Trophoblast cell (in vitro differentiated cells and primary cell): Measurements from ENCODE around the gene TMEM185B.

Experiments
- DNase-seq, 2 donors: peaks; one replicate each; pipeline ENCODE4 v3.0.0-alpha.2; 2016
- H2AFZ ChIP-seq: 2 replicates; pipeline ENCODE4 v1.6.1; 2013; ENCODE audit warnings: low read length, moderate library complexity, mild to moderate bottlenecking; ENCODE audit not compliant: insufficient read depth, poor library complexity
- H2AK5ac ChIP-seq: 2 replicates; pipeline ENCODE4 v1.6.1; 2013; ENCODE audit warnings: mild to moderate bottlenecking, low read length
- H2BK120ac ChIP-seq: 2 replicates; pipeline ENCODE4 v1.6.1; 2013; ENCODE audit warnings: low read length, mild to moderate bottlenecking, moderate library complexity; ENCODE audit not compliant: insufficient read depth, poor library complexity
- H2BK12ac ChIP-seq: 2 replicates; pipeline ENCODE4 v1.6.1; 2013; ENCODE audit warnings: mild to moderate bottlenecking, low read length, moderate library complexity
- H2BK5ac ChIP-seq: 2 replicates; pipeline ENCODE4 v1.6.1; 2013; ENCODE audit warnings: low read length, low read depth, moderate library complexity, mild to moderate bottlenecking; ENCODE audit not compliant: poor library complexity
- H3K14ac ChIP-seq: 2 replicates; pipeline ENCODE4 v1.6.1; 2013; ENCODE audit warnings: mild to moderate bottlenecking, low read length
- H3K18ac ChIP-seq: 2 replicates; pipeline ENCODE4 v1.6.1; 2013; ENCODE audit warnings: mild to moderate bottlenecking, low read length
- H3K23ac ChIP-seq: 2 replicates; pipeline ENCODE4 v1.6.1; 2013; ENCODE audit warnings: low read length
- H3K27ac ChIP-seq: 2 replicates; pipeline ENCODE4 v1.5.1; 2013; ENCODE audit warnings: low read depth, mild to moderate bottlenecking, inconsistent platforms, low read length, moderate library complexity
- H3K27me3 ChIP-seq: 2 replicates; pipeline ENCODE4 v1.6.1; 2013; ENCODE audit warnings: inconsistent platforms, mild to moderate bottlenecking, low read length, moderate library complexity; ENCODE audit not compliant: insufficient read depth
- H3K36me3 ChIP-seq, 2 experiments: 1 replicate in 1 of 2; 2 replicates in 1 of 2; pipeline ENCODE4 v1.6.1; 2013; ENCODE audit warnings: low read length in 2 of 2, mild to moderate bottlenecking in 2 of 2, moderate library complexity in 1 of 2; ENCODE audit not compliant: insufficient read depth in 2 of 2, control insufficient read depth in 1 of 2
- H3K4ac ChIP-seq: 2 replicates; pipeline ENCODE4 v1.6.1; 2013; ENCODE audit warnings: low read depth, mild to moderate bottlenecking, low read length, moderate library complexity
- H3K4me1 ChIP-seq, 2 experiments: 1 replicate in 1 of 2; 2 replicates in 1 of 2; pipeline ENCODE4 v1.6.1; 2013; ENCODE audit warnings: low read length in 2 of 2, mild to moderate bottlenecking in 2 of 2, moderate library complexity in 1 of 2; ENCODE audit not compliant: insufficient read depth in 2 of 2, control insufficient read depth in 1 of 2
- H3K4me2 ChIP-seq: 2 replicates; pipeline ENCODE4 v1.6.1; 2013; ENCODE audit warnings: inconsistent platforms, mild to moderate bottlenecking, low read length, moderate library complexity
- H3K4me3 ChIP-seq: 2 replicates; pipeline ENCODE4 v1.5.1; 2013; ENCODE audit warnings: mild to moderate bottlenecking, low read depth, low read length, inconsistent platforms
- H3K79me1 ChIP-seq: one replicate; pipeline ENCODE4 v1.6.1; 2013; ENCODE audit warnings: low read length
- H3K79me2 ChIP-seq: 2 replicates; pipeline ENCODE4 v1.6.1; 2013; ENCODE audit warnings: low read length, mild to moderate bottlenecking; ENCODE audit not compliant: control insufficient read depth, insufficient read depth, poor library complexity
- H3K9ac ChIP-seq: 2 replicates; pipeline ENCODE4 v1.6.1; 2013; ENCODE audit warnings: mild to moderate bottlenecking, low read length
- H3K9me3 ChIP-seq: 2 replicates; pipeline ENCODE4 v1.6.1; 2013; ENCODE audit warnings: low read depth, mild to moderate bottlenecking, control low read depth, inconsistent platforms, low read length; ENCODE audit not compliant: insufficient read depth
- H4K12ac ChIP-seq: 2 replicates; pipeline ENCODE4 v1.6.1; 2013; ENCODE audit warnings: low read depth, mild to moderate bottlenecking, low read length, moderate library complexity
- H4K8ac ChIP-seq: 2 replicates; pipeline ENCODE4 v1.6.1; 2013; ENCODE audit warnings: low read depth, mild to moderate bottlenecking, low read length, moderate library complexity
- H4K91ac ChIP-seq: one replicate; pipeline ENCODE4 v1.6.1; 2013; ENCODE audit warnings: low read depth, mild to moderate bottlenecking, low read length, moderate library complexity
- WGBS: extraction: QIAGEN DNeasy Blood & Tissue Kit; methylation state at CpG from one replicate; pipeline ENCODE4 v1.1.7; 2013; ENCODE audit warnings: missing lambda C conversion rate; ENCODE audit not compliant: insufficient read length, insufficient coverage; ENCODE audit errors: extremely low coverage; 5-methylcytosine and 5-hydroxymethylcytosine counted together

Gene TMEM185B

GRCh38 chr2:120237491-120237902, 14.3 kb upstream of the TMEM185B start:
- no peak overlapping the region for H3K4ac ChIP-seq
- H4K12ac ChIP-seq = no peak overlapping the region
- no peak overlapping the region for H3K27ac ChIP-seq
- H2AFZ ChIP-seq = no peak overlapping the region
- H3K79me2 ChIP-seq = no peaks in the 10 kb centered on the region
- H3K36me3 ChIP-seq = no peaks in the 10 kb centered on the region
- H2BK12ac ChIP-seq = no peak overlapping the region
- H2BK5ac ChIP-seq = no peak overlapping the region
- no peak overlapping the region for H2AK5ac ChIP-seq
- H2BK120ac ChIP-seq = no peak overlapping the region
- H3K14ac ChIP-seq = no peak overlapping the region
- no peak overlapping the region for H4K8ac ChIP-seq
- no peak overlapping the region for H3K9ac ChIP-seq
- H3K18ac ChIP-seq = no peak overlapping the region
- H3K4me2 ChIP-seq = no peak overlapping the region
- no CpG with 5 or more reads among the region's 10 CpGs for WGBS
- no peak overlapping the region for H3K4me3 ChIP-seq
- H3K27me3 ChIP-seq = no peaks in the 10 kb centered on the region
- no peak overlapping the region for H3K23ac ChIP-seq
- no peak overlapping the region for H4K91ac ChIP-seq
- no peaks in the 10 kb centered on the region for H3K79me1 ChIP-seq
- H3K9me3 ChIP-seq = no peaks in the 10 kb centered on the region
- peak; percentile 72 to 78 for DNase-seq
- H3K4me1 ChIP-seq = peaks cover 20 to 30% of the 10 kb centered on the region in 2 experiments

- H4K91ac ChIP-seq = no peak overlapping the region
- H3K36me3 ChIP-seq = no peaks in the 10 kb centered on the region
- H2AK5ac ChIP-seq = no peak overlapping the region
- H3K18ac ChIP-seq = no peak overlapping the region
- no peak overlapping the region for H3K14ac ChIP-seq
- peaks cover 20 to 30% of the 10 kb centered on the region in 2 experiments for H3K4me1 ChIP-seq
- H2BK5ac ChIP-seq = no peak overlapping the region
- no peak overlapping the region for H3K9ac ChIP-seq
- H3K4me3 ChIP-seq = no peak overlapping the region
- no peak overlapping the region for H3K23ac ChIP-seq
- no peak overlapping the region for H2BK120ac ChIP-seq
- no peaks in the 10 kb centered on the region for H3K79me2 ChIP-seq
- no peak overlapping the region for H2AFZ ChIP-seq
- no peak overlapping the region for H3K4me2 ChIP-seq
- no peaks in the 10 kb centered on the region for H3K27me3 ChIP-seq
- H3K4ac ChIP-seq = no peak overlapping the region
- no peak for DNase-seq
- H2BK12ac ChIP-seq = peak overlapping the region; percentile 10
- WGBS = no CpG with 5 or more reads among the region's 5 CpGs
- no peak overlapping the region for H3K27ac ChIP-seq
- H3K79me1 ChIP-seq = no peaks in the 10 kb centered on the region
- no peak overlapping the region for H4K12ac ChIP-seq
- no peak overlapping the region for H4K8ac ChIP-seq
- H3K9me3 ChIP-seq = no peaks in the 10 kb centered on the region
These were observed 13.6 kb upstream of the TMEM185B start for GRCh38 chr2:120236791-120237190.

DNA sequence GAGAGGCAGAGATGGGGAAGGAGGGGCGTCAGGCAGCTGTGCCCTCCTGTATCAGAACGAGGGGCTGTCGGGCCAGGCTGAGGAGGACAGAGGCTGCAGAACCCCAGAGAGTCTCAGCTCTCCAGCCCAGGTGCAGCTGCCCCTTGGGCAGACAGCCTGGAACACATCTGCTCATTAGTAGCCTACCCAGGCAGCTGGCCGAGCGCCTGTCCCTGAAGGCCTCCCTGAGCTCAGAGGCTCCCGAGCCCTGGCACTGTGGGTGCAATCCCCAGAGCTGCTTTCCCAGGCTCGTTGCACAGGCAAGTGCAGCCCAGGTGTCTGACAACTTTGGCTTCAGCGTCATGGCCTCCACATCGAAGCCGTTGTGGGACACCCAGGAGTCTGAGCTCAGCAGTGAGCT, 13.1 kb upstream of the TMEM185B start:
- H3K79me1 ChIP-seq = no peaks in the 10 kb centered on the region
- no peak overlapping the region for H4K12ac ChIP-seq
- no peak overlapping the region for H3K4me2 ChIP-seq
- H2AK5ac ChIP-seq = no peak overlapping the region
- no peak overlapping the region for H4K91ac ChIP-seq
- no peaks in the 10 kb centered on the region for H3K36me3 ChIP-seq
- H3K9ac ChIP-seq = no peak overlapping the region
- H4K8ac ChIP-seq = no peak overlapping the region
- H3K18ac ChIP-seq = no peak overlapping the region
- no peak overlapping the region for H2AFZ ChIP-seq
- no peak overlapping the region for H3K14ac ChIP-seq
- WGBS = no CpG with 5 or more reads among the region's 10 CpGs
- H2BK120ac ChIP-seq = no peak overlapping the region
- no peak overlapping the region for H2BK5ac ChIP-seq
- no peaks in the 10 kb centered on the region for H3K27me3 ChIP-seq
- H3K4me1 ChIP-seq = peaks cover 20 to 30% of the 10 kb centered on the region in 2 experiments
- H3K23ac ChIP-seq = no peak overlapping the region
- no peak for DNase-seq
- H3K4ac ChIP-seq = no peak overlapping the region
- no peak overlapping the region for H3K27ac ChIP-seq
- no peaks in the 10 kb centered on the region for H3K79me2 ChIP-seq
- H3K9me3 ChIP-seq = no peaks in the 10 kb centered on the region
- no peak overlapping the region for H3K4me3 ChIP-seq
- H2BK12ac ChIP-seq = no peak overlapping the region

GRCh38 chr2:120235681-120236080, 12.5 kb upstream of the TMEM185B start:
- Histone ChIP-seq H3K4me3 (no peak overlapping the region), H2BK5ac (no peak overlapping the region), H3K79me2 (no peaks in the 10 kb centered on the region), H3K18ac (no peak overlapping the region), H3K4me1 (peaks cover 22 to 30% of the 10 kb centered on the region in 2 experiments), H4K8ac (no peak overlapping the region), H3K9ac (no peak overlapping the region), H3K36me3 (no peaks in the 10 kb centered on the region), H2AFZ (no peak overlapping the region), H2AK5ac (no peak overlapping the region), H2BK12ac (no peak overlapping the region), H3K9me3 (no peaks in the 10 kb centered on the region), H2BK120ac (no peak overlapping the region), H3K14ac (no peak overlapping the region), H4K91ac (no peak overlapping the region), H3K27me3 (no peaks in the 10 kb centered on the region), H3K4me2 (no peak overlapping the region), H3K4ac (no peak overlapping the region), H3K27ac (no peak overlapping the region), H3K79me1 (no peaks in the 10 kb centered on the region), H3K23ac (no peak overlapping the region), H4K12ac (no peak overlapping the region)
- WGBS = no CpG with 5 or more reads among the region's 6 CpGs
- no peak for DNase-seq
